Skin epidermis (tissue), 12 donors: ENCODE results near the gene CRYBG2.

Source experiments
- H3K27ac ChIP-seq, 21 experiments: fragments of 200-600 bp; sonication (generic) in 11 of 21; one replicate each; pipeline ENCODE4 v1.5.0; 2020; ENCODE audit warnings: mild to moderate bottlenecking in 3 of 21, inconsistent platforms in 2 of 21, moderate library complexity in 2 of 21
- H3K4me3 ChIP-seq, 7 experiments: fragments of 200-600 bp; sonication (generic) in 2 of 7; one replicate each; pipeline ENCODE4 v1.5.0; 2020; ENCODE audit warnings: inconsistent platforms in 2 of 7, mild to moderate bottlenecking in 2 of 7, moderate library complexity in 1 of 7

CRYBG2 gene

DNA sequence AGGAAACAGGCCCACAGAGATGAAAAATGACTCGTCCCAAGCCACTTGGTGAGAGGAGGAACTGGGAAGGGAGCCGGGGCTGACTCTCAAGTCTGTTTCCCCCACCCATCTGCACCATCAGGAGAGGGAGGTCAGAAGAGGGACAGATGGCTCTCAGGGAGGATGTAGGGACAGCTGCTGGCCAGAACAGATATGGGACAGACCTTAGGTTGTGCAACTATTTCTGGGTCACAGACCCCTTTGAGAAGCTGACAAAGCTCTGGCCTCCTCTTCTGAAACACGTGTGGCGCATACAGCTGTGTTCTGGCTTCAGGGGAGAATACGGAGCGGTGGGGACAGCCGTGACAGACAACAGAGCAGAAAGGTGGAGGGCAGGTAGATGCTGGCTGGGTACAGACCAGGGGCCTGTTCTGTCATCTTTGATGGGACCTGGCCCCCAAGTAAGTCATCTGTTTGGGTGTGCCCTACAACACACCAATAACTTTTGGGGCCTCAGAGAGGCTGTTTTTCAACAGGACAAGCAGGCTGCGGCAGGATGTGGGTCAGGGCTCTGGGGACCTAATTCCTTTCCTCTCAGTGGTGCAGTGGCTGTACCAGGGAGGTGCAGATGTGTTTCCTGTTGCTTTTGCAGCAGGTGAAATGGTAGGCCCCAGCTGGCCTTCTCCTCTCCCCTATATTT, 66.8 kb downstream of the CRYBG2 start:
- H3K4me3 ChIP-seq = no peak overlapping the region
- H3K27ac ChIP-seq = peak overlapping the region in 19 of 21 experiments; percentile 50 to 98 (median 87)

DNA sequence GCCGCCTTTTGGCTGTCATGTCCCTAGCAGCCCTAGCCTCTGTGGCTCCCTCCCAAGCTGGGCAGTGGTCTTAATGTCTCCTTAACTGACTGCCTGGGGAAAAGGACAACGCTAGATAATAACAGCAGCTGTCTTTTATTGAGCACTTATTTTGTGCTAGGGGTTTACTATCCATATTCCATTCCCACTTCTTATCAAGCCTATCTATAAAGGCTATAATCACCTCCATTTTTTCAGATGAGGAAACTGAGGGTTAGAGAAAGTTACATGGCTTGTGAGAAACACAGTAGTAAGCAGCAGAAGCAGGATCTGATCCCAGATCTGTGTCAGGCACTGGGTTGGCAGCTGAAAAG, 67.9 kb downstream of the CRYBG2 start:
- peak overlapping the region in 17 of 21 experiments; percentile 54 to 98 (median 88) for H3K27ac ChIP-seq
- H3K4me3 ChIP-seq = no peak overlapping the region

DNA sequence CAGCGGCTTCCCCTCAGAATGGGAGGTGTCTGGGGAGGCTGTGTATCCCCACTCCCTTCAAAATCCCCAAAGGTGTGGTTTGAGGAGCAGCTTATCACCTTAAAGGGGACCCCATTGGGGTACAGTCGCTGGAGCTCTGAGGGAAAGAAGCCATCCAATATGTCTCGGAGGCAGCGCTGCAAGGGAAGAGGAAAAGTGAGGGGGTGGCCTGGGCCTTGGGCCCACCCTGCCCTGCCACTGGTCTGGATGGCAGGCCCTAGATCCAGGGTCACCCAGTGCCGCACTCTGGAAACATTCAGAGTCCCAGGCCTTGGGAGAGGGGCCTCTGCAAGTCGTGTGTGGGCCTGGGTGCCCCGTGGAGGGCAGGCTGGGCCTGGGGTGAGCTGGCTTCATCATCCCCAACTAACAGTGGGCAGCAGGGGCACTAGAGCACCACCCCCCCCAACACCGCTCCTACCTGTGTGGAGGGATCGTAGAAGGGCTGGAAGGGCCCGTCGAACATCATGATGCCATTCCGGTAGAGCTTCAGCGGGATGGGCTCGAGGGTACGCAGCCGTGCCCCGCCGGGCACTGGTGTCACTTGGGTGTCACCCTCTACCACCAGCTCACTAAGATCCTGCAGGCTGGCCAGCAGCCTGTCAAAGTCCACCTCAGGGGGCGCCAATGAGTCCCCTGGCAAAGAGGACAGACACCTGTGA, 68.4 kb downstream of the CRYBG2 start:
- Histone ChIP-seq H3K4me3 (no peak overlapping the region), H3K27ac (peak overlapping the region in 19 of 21 experiments; percentile 34 to 98 (median 87))

DNA sequence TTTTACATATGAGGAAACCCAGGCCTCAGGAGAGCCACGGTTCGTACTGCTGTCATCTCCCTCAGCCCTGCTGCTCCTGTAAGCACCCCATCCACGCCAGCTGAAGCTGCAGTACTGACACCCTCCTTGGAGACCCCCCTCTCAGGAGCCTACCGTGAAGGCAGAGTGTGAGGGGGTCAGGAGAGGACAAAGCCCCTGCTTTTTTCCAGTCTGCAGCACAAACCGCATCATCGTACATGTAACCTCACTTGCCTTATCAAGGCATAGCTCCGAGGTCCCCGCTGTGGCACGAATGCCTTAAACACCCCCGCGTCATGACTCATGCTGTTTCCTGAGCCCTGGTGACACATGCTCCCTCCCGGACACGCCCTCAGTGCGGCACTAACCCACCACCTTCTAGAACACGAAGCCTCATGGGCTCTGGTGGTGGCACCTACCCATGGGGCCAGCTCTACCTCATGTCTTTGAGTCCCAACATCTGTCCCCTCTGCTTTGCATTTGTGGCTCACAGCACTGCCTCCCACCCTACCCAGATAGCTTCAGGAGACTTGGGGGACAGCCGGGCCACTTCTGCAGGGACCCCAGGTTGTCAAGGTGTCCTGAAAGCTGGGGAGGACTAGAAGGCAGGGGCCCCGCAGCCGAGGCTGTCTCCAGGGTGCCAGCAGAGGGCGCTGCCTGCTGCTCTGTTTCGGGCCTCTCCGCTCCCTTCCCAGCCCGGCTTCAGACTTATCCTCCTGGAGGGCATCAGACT, 69.2 kb downstream of the CRYBG2 start:
- H3K27ac ChIP-seq = peak overlapping the region in 20 of 21 experiments; percentile 34 to 98 (median 88)
- H3K4me3 ChIP-seq = peak overlapping the region in 2 of 7 experiments; percentile 7 to 13

DNA sequence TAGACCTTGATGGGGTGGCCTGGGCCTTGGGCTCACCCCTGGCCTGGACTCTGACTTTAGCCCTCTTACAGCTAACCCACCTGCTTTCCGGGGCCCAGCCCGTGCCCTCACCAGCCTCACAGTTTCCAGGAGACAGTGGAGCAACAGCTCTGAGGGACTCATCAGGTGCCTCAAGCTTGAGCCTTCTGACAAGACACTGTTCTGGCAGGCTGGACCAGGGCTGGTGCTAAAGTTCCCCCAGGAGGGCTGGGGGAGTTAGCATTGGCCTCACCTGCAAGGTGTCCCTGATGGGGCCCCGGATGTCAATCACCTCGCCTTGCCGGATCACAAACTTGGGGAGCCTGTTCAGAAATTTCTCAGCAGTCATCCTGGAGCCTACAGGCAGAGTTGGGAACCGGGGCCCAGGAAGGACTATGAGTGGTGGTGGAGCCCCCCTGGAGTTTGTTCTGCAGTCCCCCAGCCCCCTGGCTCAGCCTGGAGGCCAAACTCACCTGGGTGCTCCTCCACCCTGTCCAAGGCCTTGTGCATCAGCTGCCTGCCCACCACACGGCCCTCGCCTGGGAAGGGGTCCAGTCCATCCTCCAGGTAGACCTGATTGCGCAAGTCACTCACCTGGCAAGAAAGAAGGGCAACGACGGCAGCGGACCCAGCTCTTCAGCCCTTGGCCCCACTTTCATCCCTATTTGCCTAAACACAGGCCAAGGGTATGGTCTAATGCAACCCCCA, 69.9 kb downstream of the CRYBG2 start:
- peak overlapping the region in 20 of 21 experiments; percentile 20 to 98 (median 88) for H3K27ac ChIP-seq
- peak overlapping the region in 2 of 7 experiments; percentile 7 to 13 for H3K4me3 ChIP-seq

DNA sequence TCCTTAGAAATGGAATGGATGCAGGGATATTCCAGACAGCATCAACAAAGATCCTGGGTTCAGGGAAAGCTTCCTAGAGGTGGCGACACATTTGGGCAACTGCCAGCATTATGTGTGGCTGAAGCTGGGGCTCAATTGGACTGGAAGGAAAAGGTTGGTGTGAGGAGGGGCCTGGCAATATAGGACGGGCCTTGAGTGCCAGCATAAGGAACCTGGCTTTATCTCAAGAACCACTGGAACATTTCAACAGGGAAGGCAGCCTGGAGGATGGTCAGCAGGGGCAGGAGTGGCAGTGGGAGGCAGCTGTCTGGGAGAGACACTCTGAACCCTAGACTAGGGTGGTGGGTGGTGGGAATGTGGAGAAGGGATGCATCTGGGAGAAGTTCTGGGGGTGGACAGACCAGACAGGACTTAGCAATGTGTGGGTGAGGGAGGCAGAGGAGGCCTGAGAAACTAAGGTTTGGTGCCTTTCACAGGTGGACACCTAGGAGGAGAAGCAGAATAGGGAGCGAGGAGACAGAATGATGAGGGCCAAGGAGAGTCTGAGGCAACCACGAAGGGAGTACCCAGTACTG, 70.6 kb downstream of the CRYBG2 start:
- Histone ChIP-seq H3K27ac (peak overlapping the region in 18 of 21 experiments; percentile 47 to 98 (median 88)), H3K4me3 (peak overlapping the region in 1 of 7 experiments; percentile 7)

DNA sequence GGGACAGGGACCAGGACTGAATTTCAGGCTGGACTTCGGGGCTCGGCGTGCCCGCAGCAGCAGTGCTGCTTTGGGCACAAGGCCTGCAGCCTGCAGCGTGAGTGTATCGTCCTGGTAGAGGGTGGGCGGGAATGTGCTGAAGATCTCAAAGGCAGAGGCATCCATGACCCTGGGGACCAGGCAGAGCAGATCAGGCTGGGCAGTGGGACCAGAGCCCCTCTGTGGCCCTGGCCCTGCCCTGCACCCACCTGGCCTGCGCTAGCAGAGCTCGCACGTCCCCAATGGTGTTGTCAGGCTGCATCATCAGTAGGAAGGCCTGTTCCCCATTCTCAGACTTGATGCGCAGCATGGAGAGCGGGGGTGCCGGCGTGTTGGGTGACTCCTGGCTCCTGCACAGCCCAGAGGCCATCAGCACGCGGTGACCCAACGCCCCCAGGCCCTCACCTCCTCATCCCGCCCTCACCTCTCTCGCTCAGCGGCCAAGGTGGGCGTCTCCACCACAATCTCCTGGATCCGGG, 71.5 kb downstream of the CRYBG2 start:
- Histone ChIP-seq H3K4me3 (peak overlapping the region in 2 of 7 experiments; percentile 61 to 75), H3K27ac (peak overlapping the region in 14 of 21 experiments; percentile 47 to 98 (median 92))

DNA sequence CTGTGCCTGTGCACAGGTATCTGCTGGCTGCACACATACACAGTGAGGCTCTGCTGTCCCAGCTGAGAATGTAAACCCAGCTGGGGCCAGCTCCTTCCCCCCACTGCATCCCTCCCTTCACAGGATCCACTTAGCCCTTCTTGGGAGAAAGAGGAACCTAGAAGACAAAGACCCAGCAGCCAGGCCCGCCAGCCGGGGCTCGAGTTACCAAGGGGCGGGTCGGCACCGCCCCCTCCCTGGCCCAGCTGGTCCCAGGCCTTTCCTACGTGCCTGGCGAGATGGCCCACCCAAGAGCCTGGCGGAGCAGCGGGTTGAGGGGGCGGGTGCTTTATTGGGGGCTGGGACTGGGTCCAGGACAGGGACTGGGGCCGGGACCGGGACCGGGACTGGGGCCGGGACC, 72.0 kb downstream of the CRYBG2 start:
- Histone ChIP-seq H3K27ac (peak overlapping the region in 15 of 21 experiments; percentile 3 to 98 (median 95)), H3K4me3 (peak overlapping the region in 4 of 7 experiments; percentile 61 to 85 (median 77))

DNA sequence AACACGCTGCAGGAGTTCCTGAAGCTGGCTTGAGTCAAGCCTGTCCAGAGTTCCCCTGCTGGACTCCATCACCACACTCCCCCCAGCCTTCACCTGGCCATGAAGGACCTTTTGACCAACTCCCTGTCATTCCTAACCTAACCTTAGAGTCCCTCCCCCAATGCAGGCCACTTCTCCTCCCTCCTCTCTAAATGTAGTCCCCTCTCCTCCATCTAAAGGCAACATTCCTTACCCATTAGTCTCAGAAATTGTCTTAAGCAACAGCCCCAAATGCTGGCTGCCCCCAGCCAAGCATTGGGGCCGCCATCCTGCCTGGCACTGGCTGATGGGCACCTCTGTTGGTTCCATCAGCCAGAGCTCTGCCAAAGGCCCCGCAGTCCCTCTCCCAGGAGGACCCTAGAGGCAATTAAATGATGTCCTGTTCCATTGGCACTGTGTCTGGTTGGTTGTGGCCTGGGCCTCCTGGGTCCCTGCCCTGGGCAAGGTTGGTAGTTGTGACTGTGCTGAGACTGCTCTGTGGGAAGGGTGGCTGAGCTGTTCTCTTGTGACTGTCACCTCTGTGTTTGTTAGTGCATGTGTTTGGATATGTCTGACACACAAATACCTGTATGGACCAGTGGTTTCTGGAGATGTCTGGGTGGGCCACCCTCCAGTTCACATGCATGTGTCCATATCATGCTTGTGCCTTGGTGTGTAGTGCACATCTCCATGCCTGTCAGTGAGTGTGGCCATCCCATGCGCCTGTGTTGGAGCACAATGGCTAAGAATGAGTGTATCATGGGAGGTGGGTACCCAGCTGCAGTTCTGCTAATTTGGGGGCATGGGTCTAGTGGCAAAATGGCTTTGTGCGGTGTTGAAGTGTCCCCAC, 72.6 kb downstream of the CRYBG2 start:
- Histone ChIP-seq H3K4me3 (peak overlapping the region; percentile 61 to 96 (median 85)), H3K27ac (peak overlapping the region in 20 of 21 experiments; percentile 86 to 98 (median 96))

DNA sequence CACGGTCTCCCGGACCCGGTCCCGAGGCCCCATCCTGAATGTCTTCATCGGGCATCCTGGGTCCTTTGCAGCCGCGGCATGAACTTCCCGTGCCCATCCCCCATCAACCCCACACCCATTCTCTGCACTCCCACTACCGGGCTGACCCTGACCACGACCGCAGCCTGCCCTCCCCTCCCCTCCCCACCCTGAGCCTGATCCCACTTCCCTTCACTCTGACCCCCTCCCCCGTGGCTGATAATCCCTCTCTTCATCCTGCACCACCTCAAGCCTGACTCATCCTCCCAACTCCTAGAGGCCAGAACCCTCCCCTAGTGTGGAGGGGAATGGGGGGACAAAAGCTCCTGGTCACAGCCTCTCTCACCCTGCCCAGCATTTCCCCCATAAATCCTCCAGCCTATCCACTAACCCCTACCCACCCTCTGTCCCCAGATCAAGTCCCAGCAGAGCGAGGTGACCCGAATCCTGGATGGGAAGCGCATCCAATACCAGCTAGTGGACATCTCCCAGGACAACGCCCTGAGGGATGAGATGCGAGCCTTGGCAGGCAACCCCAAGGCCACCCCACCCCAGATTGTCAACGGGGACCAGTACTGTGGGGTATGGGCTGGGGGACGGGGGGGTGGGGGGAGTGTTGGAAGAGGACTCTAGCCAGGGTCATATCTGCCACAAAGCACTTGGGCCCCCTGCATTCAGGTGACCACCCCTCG, 73.4 kb downstream of the CRYBG2 start:
- Histone ChIP-seq H3K4me3 (peak overlapping the region; percentile 61 to 96 (median 85)), H3K27ac (peak overlapping the region; percentile 86 to 98 (median 96))

DNA sequence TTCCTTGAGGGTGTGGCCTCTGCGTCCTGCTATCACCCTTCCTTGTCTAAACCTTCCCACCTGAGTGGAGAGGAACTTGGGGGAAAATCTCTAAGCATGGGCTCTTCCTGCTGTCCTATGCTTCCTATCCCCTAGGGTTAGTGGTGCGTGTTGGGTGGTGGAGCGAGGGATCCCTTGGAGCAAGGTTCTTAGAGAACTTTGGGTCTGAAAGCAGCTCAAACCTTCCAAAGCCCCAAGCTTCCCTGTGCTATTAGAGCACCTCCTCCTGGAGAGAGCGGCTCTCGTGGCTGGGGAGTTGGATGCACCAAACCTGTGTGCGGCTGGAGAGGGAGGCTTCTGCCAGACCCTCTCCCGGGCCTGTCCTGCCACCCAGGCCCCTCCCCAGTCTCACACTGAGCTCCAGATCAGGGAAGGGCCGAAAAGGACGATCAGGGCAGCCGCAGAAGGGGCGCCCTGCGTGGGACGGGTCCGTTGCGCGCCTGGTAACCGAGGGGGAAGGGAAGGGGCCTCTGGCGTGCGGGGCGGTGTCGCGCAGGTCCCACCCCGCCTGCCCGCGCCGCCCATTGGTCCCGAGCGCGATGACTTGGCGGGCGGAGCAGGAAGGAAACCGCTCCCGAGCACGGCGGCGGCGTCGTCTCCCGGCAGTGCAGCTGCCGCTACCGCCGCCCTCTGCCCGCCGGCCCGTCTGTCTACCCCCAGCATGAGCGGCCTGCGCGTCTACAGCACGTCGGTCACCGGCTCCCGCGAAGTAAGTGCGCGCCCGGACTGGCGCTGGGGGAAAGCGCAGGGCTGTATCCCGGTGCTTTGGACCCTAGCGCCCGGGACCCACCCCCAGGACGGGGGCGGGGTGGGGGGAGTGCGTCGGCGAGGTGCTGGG, 74.2 kb downstream of the CRYBG2 start, which contains the start of gene SH3BGRL3:
Gene SH3BGRL3 (plus strand): TSS at position 631 of the 877 bp plus-strand sequence. CDS start 70 bp downstream, at position 701.
- Histone ChIP-seq H3K4me3 (peak within 1 kb of the TSS; percentile 61 to 96 (median 85)), H3K27ac (peak within 1 kb of the TSS; percentile 86 to 98 (median 96))

DNA sequence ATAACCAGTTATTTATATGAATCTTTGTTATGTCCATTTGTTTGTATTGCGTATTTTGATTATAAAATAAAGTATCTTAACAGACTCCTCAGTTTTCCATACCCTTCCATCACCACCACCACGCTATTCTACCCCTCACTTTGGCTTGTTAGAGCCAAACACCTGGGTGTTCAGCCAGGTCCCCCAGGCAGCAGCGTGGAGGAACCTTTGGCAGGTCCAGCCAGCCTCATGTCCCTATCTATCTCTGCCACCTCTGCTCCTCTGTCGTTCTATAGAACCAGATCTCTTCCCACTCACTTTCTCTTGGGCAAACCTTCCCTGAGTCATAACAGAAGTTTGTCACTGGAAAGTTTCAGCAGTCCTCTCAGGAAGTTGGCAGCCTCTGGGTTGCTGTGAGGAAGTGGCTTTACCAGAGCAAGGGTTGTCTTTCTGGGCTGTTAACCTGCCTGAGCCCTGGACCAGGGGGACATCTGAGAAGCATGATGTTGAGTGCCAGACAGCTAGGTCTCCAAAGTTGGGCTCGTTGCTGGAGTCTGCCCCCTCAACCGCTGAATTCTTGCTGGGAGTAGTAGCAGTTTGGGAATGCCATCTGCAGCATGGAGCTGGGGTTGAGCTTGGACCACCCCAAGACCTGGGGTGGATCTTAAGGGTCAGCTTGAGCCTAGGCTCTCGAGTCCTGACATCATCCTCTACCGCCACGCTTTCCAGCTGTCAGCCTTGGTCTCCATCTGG, 75.0 kb downstream of the CRYBG2 start:
- peak overlapping the region; percentile 61 to 96 (median 85) for H3K4me3 ChIP-seq
- peak overlapping the region; percentile 56 to 98 (median 96) for H3K27ac ChIP-seq

DNA sequence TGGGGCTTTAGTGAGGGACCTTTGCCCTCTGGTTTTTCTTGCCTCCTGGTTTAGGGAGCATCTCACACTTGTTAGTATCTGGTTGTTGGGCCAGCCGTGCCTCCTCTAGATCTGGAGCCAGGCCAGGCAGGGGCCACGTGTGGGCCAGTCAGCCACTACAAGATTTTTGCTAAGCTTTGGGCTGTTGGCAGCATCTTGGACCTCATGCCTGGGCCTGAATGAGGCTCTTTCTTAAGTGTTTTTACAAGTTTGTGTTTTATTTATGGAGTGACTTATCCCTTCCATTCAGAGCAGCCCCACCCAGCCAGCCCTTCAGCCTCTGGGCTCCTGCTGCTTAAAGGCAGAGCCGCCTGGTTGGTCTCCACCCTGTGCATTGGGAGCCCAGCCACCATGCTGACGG, 75.6 kb downstream of the CRYBG2 start:
- H3K4me3 ChIP-seq = peak overlapping the region in 1 of 7 experiments; percentile 75

DNA sequence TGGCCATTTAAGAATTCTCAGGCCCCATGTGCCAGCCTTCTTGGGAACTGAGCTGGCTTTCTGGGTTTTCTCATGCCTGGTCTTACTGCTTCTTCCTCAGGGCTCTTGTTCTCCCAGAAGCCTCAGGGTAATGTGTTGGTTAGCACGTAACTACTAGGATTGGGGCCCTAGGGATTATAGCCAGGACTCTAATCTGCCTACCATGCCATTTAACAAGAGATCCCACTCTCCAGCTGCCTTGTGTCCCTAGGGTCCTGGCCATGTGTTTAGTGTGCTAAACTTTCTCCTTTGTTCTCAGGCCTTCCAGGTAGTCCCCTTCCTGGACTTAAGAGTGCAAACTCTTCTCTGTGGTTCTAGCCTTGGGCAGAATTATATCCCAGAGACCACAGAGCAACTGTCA, 76.2 kb downstream of the CRYBG2 start:
- no peak overlapping the region for H3K4me3 ChIP-seq
- peak overlapping the region in 20 of 21 experiments; percentile 90 to 98 (median 96) for H3K27ac ChIP-seq

More for the DNA sequence above, 75.6 kb downstream of the CRYBG2 start:
- H3K27ac ChIP-seq = peak overlapping the region in 20 of 21 experiments; percentile 90 to 98 (median 96)

DNA sequence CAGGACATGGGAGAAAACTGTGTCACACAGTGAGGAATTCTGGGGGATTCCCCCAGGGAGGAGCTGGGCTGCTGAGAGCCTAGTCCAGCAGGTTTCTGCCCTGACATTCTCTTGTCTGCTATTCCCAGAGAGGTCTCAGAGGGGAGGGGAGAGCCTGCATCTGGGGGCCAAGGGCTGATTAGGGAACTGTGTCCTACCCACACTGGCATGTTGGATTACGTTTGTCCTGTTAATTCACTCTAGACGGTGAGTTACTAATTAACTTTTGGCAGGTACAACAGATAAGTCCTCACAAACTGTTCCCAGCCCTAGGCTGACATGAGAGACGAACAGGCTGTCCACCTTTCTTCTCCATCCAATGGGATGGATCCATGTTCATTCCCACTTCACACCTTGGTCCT, 76.7 kb downstream of the CRYBG2 start:
- Histone ChIP-seq H3K27ac (peak overlapping the region in 20 of 21 experiments; percentile 90 to 98 (median 96)), H3K4me3 (no peak overlapping the region)
